HepG2 (cell line): ENCODE results near the gene MAP1B. TPM values are rescaled to one million over a fixed set of nuclear protein-coding genes. Genes with fewer than 3 reads are reported as not detected.
A peak's percentile ranks its signal among the peaks of the same experiment; 100 is the strongest.

ENCODE experiments used
- ATAC-seq: fragments of 200-7000 bp; cut with Tn5 transposase; 3 replicates; pipeline ENCODE4 v1.9.1; 2020; ENCODE audit warnings: mild to moderate bottlenecking, moderate library complexity
- BruUV-seq: library from RNA; stranded (reverse); fragments of 400-500 nt; replicated peaks from 2 replicates; lab custom pipeline; 2021; lab: Mats Ljungman, UMichigan
- CTCF ChIA-PET: fragments of 300-600 bp; formaldehyde crosslinking; extraction: SDS; loops from one replicate; lab custom pipeline; 2021; ENCODE audit warnings: low total read pairs, inconsistent platforms, low intra/inter-chr PET ratio; lab: Yijun Ruan, JAX
- POLR2A ChIA-PET: fragments of 350-600 bp; sonication (Branson Sonifier 250); formaldehyde crosslinking; loops from one replicate; lab custom pipeline; 2020; ENCODE audit warnings: antibody characterized with exemption, inconsistent platforms; lab: Yijun Ruan, JAX
- DNase-seq: peaks from one replicate; pipeline ENCODE4 v3.0.0-alpha.2; 2015; ENCODE audit warnings: low spot score
- FAIRE-seq: peaks from 3 replicates; lab custom pipeline; 2011; peaks lifted over from hg19 to GRCh38; lab: Jason Lieb, UNC
- H2AFZ ChIP-seq: one replicate; pipeline ENCODE4 v1.6.1; 2011; ENCODE audit warnings: low read length, inconsistent platforms
- H3K27ac ChIP-seq: fragments of 300-600 bp; 3 replicates; pipeline ENCODE4 v1.8.0; 2011; ENCODE audit warnings: mixed run types, mild to moderate bottlenecking, mixed read lengths, low read length, inconsistent platforms; ENCODE audit not compliant: insufficient read depth; ENCODE audit errors: extremely low read length
- H3K27me3 ChIP-seq, 2 experiments: fragments of 200-600 bp in 1 of 2; 2 replicates in 1 of 2; 3 replicates in 1 of 2; pipeline versions ENCODE4 v1.6.0 to v1.8.0; 2011; ENCODE audit warnings: low read length in 2 of 2, mild to moderate bottlenecking in 2 of 2, moderate library complexity in 2 of 2, inconsistent platforms in 1 of 2; ENCODE audit not compliant: insufficient read depth in 2 of 2, control insufficient read depth in 1 of 2
- H3K36me3 ChIP-seq, 2 experiments: fragments of 200-600 bp in 1 of 2; replicated peaks in 1 of 2; 2 replicates in 1 of 2; 3 replicates in 1 of 2; pipeline versions ENCODE4 v1.5.1 to v1.8.0; 2011; ENCODE audit warnings: low read length in 2 of 2, inconsistent platforms in 1 of 2; ENCODE audit not compliant: insufficient read depth in 2 of 2, control insufficient read depth in 1 of 2
- H3K4me1 ChIP-seq: 2 replicates; pipeline ENCODE4 v1.5.1; 2012; ENCODE audit warnings: low read length, inconsistent platforms; ENCODE audit not compliant: insufficient read depth
- H3K4me2 ChIP-seq: 2 replicates; pipeline ENCODE4 v1.6.0; 2011; ENCODE audit warnings: low read depth, low read length, inconsistent platforms
- H3K4me3 ChIP-seq, 3 experiments: fragments of 200-600 bp in 1 of 3; sonication (generic), shearing (Covaris generic) in 1 of 3; replicated peaks in 1 of 3; 2 replicates each; pipeline ENCODE4 v1.5.1; 2011 to 2016; ENCODE audit warnings: low read length in 3 of 3, inconsistent platforms in 2 of 3, low read depth in 2 of 3, mild to moderate bottlenecking in 2 of 3, control low read depth in 1 of 3, mixed read lengths in 1 of 3; ENCODE audit not compliant: insufficient read depth in 1 of 3
- H3K79me2 ChIP-seq: one replicate; pipeline ENCODE4 v1.6.1; 2011; ENCODE audit warnings: low read length, inconsistent platforms; ENCODE audit not compliant: insufficient read depth
- H3K9ac ChIP-seq: 2 replicates; pipeline ENCODE4 v1.6.0; 2011; ENCODE audit warnings: mild to moderate bottlenecking, low read depth, low read length, inconsistent platforms; ENCODE audit not compliant: insufficient read depth
- H3K9me3 ChIP-seq: 2 replicates; pipeline ENCODE4 v1.5.1; 2012; ENCODE audit warnings: mild to moderate bottlenecking, low read length
- H4K20me1 ChIP-seq: 2 replicates; pipeline ENCODE4 v1.6.0; 2011; ENCODE audit warnings: inconsistent platforms, mild to moderate bottlenecking, low read length, moderate library complexity; ENCODE audit not compliant: insufficient read depth
- ETV5 ChIP-seq: IDR thresholded peaks from 2 replicates; pipeline ENCODE4 v1.6.1; 2018; ENCODE audit warnings: missing biosample characterization, missing genetic modification reagents, inconsistent platforms, borderline replicate concordance
- HHEX ChIP-seq: IDR thresholded peaks from 2 replicates; pipeline ENCODE4 v1.6.1; 2016; ENCODE audit warnings: control low read depth
- HNF4A ChIP-seq: sonication (generic); formaldehyde crosslinking; IDR thresholded peaks from 2 replicates; pipeline ENCODE4 v1.4.0; 2020; ENCODE audit warnings: missing genetic modification reagents
- MYC ChIP-seq: sonication (generic); formaldehyde crosslinking; IDR thresholded peaks from 2 replicates; pipeline ENCODE4 v1.9.0; 2021; ENCODE audit warnings: missing genetic modification reagents, borderline replicate concordance
- NONO ChIP-seq, 2 experiments: fragments of 450-650 bp in 1 of 2; sonication (generic) in 1 of 2; formaldehyde crosslinking in 1 of 2; IDR thresholded peaks in 1 of 2; conservative IDR thresholded peaks in 1 of 2; 2 replicates each; pipeline versions ENCODE4 v1.6.1 to v1.8.0; 2017 to 2022; ENCODE audit warnings: mild to moderate bottlenecking in 1 of 2, missing genetic modification reagents in 1 of 2, moderate library complexity in 1 of 2
- NR0B2 ChIP-seq: sonication (generic); formaldehyde crosslinking; IDR thresholded peaks from 2 replicates; pipeline ENCODE4 v1.4.0; 2020; ENCODE audit warnings: mild to moderate bottlenecking, missing genetic modification reagents
- ZBTB26 ChIP-seq: IDR thresholded peaks from 2 replicates; pipeline ENCODE4 v1.6.1; 2016; ENCODE audit warnings: missing compliant biosample characterization, missing genetic modification reagents, borderline replicate concordance
- ZFP90 ChIP-seq: sonication (generic); formaldehyde crosslinking; IDR thresholded peaks from 2 replicates; pipeline ENCODE4 v1.8.0; 2022; ENCODE audit warnings: missing genetic modification reagents, mild to moderate bottlenecking, inconsistent platforms, borderline replicate concordance
- ZNF350 ChIP-seq: sonication (generic); formaldehyde crosslinking; IDR thresholded peaks from 2 replicates; pipeline ENCODE4 v1.4.0; 2020; ENCODE audit warnings: mild to moderate bottlenecking, low read depth, missing genetic modification reagents, borderline replicate concordance
- ZNF609 ChIP-seq: sonication (generic); formaldehyde crosslinking; IDR thresholded peaks from 2 replicates; pipeline ENCODE4 v1.4.0; 2020; ENCODE audit warnings: mild to moderate bottlenecking, missing genetic modification reagents, borderline replicate concordance
- WGBS: methylation state at CpG from one replicate; pipeline ENCODE4 v1.1.6; 2017; ENCODE audit warnings: low lambda C conversion rate; 5-methylcytosine and 5-hydroxymethylcytosine counted together
- in situ Hi-C: cut with HindIII; loops from 2 replicates; pipeline ENCODE4 v1.10.0; 2017; ENCODE audit warnings: low pct_unique_long_range_greater_than_20kb; ENCODE audit not compliant: extremely low pct_ligation_motif_present
- intact Hi-C: fragments of 100-400 bp; cut with micrococcal nuclease; formaldehyde crosslinking; loops from one replicate; pipeline ENCODE4 v1.10.0; 2022; ENCODE audit not compliant: unreplicated experiment
- polyA plus RNA-seq, 8 experiments: library from polyadenylated mRNA; depleted of rRNA in 3 of 8; stranded (reverse) in 7 of 8; unstranded in 1 of 8; fragments of >200 nt; fragmentation: Illumina TruSeq in 4 of 8; extraction: Trizol in 4 of 8; gene quantifications; 2 replicates each; pipeline versions ENCODE4 v1.2.1 to v1.2.3, GENCODE V29; 2011 to 2016; ENCODE audit warnings: low read depth in 4 of 8, missing spikeins in 1 of 8, mixed read lengths in 1 of 8; ENCODE audit not compliant: insufficient read depth in 1 of 8
- total RNA-seq, 5 experiments: library from RNA; depleted of rRNA; stranded (reverse); fragments of >200 nt; fragmentation: Illumina TruSeq; extraction: Trizol; gene quantifications; 2 replicates each; pipeline ENCODE4 v1.2.3, GENCODE V29; 2016; ENCODE audit warnings: low read depth in 1 of 5

MAP1B gene
- total and polyA plus RNA-seq, 2 of the 13 experiments (the other 11 are each of a cell fraction or from before 2014, with no cell fraction given) = 3.3 to 6.2 TPM

GRCh38 chr5:72252574-72253155, 145.4 kb downstream of the MAP1B start:
- H3K79me2 ChIP-seq = peaks cover 5% of the 10 kb centered on the region
- TF ChIP-seq HNF4A (CRISPR knock-in tag) (0 out of 2 replicates have a peak, but pooled peaks have one; percentile 17), NONO (IDR thresholded peaks at IDR 0.05) (no peak), NONO (CRISPR knock-in tag; conservative IDR thresholded peaks at IDR 0.05) (no peak), ZBTB26 (CRISPR knock-in tag) (peak; percentile 98)
- peaks cover 0 to 8% of the 10 kb centered on the region in 2 experiments; a peak in 3 of 5 replicates for H3K36me3 ChIP-seq
- WGBS = 97% methylated on average over 5 of the region's 5 CpGs
- in situ Hi-C loops = no loop called here
- intact Hi-C loops = no loop called here
- DNase-seq (no peak), ATAC-seq (no peak), FAIRE-seq (no peak)
- H3K27me3 ChIP-seq = no peaks in the 10 kb centered on the region
- peaks cover 50% of the 10 kb centered on the region for H3K4me1 ChIP-seq
- H3K4me3 ChIP-seq = no peak overlapping the region
- H4K20me1 ChIP-seq = no peaks in the 10 kb centered on the region
- H3K4me2 ChIP-seq = no peak overlapping the region
- H3K27ac ChIP-seq = no peak overlapping the region
- H3K9ac ChIP-seq = no peak overlapping the region
- no TSS peak for BruUV-seq
- H3K9me3 ChIP-seq = no peaks in the 10 kb centered on the region
- ChIA-PET POLR2A (no interaction called here), CTCF (no interaction called here)
- H2AFZ ChIP-seq = no peak overlapping the region

GRCh38 chr5:72255237-72255636, 148.0 kb downstream of the MAP1B start:
- Histone ChIP-seq H3K27ac (no peak overlapping the region), H3K4me3 (no peak overlapping the region), H3K4me1 (peaks cover 38% of the 10 kb centered on the region), H3K79me2 (peaks cover under 1% of the 10 kb centered on the region), H3K36me3 (peaks cover 4 to 8% of the 10 kb centered on the region in 2 experiments; a peak in 3 of 5 replicates), H3K4me2 (no peak overlapping the region), H3K9ac (no peak overlapping the region), H3K9me3 (no peaks in the 10 kb centered on the region), H4K20me1 (no peaks in the 10 kb centered on the region), H3K27me3 (no peaks in the 10 kb centered on the region), H2AFZ (no peak overlapping the region)
- intact Hi-C loops = no loop called here
- ChIA-PET POLR2A (no interaction called here), CTCF (no interaction called here)
- WGBS = 100% methylated on average over 3 of the region's 3 CpGs
- ATAC-seq (no peak), DNase-seq (no peak), FAIRE-seq (no peak)
- in situ Hi-C loops = no loop called here
- BruUV-seq = no TSS peak
- TF ChIP-seq ZNF609 (CRISPR knock-in tag) = no peak
- no peak for TF ChIP-seq ZFP90
- TF ChIP-seq NR0B2 (CRISPR knock-in tag) = no peak
- no peak for TF ChIP-seq ZNF350 (CRISPR knock-in tag)
- TF ChIP-seq HHEX (CRISPR knock-in tag) = no peak
- no peak for TF ChIP-seq ETV5 (CRISPR knock-in tag)
- no peak for TF ChIP-seq MYC (CRISPR knock-in tag)
